NCI-H226 (cell line): ENCODE results near the gene STEAP3.

Source experiments
- DNase-seq: peaks from one replicate; pipeline ENCODE4 v3.0.0-alpha.2; 2015

Gene STEAP3, protein sequence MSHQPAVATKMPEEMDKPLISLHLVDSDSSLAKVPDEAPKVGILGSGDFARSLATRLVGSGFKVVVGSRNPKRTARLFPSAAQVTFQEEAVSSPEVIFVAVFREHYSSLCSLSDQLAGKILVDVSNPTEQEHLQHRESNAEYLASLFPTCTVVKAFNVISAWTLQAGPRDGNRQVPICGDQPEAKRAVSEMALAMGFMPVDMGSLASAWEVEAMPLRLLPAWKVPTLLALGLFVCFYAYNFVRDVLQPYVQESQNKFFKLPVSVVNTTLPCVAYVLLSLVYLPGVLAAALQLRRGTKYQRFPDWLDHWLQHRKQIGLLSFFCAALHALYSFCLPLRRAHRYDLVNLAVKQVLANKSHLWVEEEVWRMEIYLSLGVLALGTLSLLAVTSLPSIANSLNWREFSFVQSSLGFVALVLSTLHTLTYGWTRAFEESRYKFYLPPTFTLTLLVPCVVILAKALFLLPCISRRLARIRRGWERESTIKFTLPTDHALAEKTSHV

DNA sequence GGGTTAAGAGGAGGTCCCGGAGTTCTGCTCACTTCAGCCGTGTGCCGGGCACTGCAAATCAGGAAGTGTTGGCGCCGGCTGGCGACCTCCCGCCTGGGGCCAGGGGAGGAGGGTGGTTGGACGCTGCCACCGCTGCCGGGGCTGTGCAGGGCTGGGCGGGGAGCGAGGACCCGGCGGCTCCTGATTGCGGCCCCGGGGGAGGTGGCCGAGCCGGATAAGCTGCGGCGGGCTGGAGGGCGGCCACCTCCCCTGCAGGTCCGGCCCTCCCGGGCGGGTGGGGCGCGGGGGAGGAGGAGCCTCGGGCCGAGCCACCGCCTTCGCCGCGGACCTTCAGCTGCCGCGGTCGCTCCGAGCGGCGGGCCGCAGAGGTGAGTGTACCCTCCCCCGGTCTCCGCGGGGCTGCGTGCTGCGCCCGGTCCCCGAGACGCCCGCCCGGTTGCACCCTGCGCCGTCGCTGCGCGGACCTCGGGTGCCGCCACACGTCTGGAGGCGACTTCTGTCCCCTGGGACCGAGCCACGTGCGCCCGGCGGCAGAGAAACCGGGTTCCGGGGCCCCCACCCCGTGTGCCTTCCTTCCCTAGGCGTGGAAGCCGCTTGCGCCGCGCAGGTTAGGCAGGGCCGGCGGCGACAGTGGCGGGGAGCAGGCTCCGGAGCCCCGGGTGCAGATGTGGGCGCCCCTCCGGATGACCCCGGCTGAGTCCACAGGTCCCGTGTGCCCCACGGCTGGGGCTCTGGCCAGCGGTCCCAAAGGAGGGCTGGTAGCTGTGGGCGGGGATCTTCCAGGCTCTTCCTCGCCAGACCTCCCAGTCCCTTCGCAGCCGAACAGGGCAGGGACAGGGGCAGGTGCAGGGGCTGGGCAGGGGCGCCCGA, at the start of gene STEAP3:
STEAP3 (plus strand) TSS at position 314 of the 870 bp plus-strand sequence. CDS start 7,179 bp downstream, outside the sequence.
- peak; percentile 64 for DNase-seq

DNA sequence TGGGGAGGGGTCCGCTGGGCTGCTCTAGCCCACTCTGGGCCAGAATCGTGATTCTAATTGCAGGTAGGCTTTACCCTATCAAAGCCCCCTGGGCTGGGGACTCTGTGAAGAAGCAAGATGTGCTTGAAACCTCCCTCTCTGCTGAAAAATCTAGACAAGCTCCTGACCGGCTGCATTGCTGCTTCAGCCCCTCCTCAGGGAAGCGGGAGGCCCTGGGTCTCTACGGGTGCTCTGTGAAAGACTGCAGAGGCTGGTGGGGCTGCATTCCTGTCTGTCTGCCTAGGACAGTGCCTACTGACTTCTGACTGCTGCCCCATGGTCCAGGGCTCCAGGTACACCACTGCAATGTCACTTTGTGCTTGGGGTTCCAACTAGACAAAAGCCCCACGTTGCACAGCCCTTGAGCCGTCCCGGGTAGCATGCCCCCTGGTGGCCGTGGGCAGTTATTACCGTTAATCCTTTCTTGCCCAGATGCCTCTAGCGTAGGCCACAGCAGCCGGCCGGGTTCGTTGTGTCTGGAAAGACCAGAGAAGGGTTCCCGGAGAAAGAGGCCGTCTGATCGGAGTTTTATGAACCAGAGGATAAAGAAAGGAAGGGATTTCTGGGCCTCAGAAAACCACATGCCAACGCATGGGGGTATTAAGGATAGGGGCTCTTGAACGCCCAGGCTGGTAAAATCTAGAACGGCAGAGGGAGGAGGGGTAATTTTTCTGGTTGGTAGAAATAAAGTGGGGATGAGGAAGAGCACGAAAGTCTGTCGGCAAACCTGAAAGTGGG, 49.2 kb upstream of the STEAP3 start:
- DNase-seq = no peak

DNA sequence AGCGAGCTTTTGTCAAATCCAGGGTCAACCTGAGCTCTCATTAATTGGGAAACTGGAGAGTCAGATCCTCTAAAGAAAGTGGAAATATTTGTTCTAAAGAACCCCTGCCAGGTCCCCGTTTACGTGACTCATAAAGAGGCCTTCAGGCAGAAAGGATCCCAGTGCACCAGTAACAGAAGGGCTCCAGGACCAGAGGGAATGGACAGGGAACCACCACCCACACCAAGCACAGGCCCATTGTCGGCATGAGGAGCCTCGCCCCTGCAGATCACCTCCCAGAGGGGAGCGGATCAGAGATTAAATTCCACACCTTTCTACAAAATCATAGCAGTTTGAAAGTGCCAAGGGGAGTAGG, 48.7 kb upstream of the STEAP3 start:
- no peak for DNase-seq

DNA sequence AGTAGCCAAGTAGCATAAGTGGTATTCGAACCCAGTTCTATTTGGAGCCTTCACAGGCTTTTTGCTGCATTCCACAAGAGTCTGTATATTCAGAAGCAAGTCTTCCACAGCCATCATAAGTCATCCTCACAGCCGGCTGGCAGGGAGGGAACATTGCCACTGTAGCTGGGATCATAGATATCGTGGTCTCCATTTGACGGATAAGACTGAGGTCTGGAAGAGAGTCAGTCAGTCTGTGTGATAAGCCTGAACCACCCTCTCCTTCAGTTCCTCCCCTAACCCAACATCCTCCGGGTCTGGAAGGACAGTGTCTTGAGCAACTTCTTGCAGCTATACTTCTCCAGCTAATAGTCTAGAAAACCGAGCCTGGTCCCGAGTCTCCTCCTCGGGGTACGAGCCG, 48.1 kb upstream of the STEAP3 start:
- DNase-seq = no peak

DNA sequence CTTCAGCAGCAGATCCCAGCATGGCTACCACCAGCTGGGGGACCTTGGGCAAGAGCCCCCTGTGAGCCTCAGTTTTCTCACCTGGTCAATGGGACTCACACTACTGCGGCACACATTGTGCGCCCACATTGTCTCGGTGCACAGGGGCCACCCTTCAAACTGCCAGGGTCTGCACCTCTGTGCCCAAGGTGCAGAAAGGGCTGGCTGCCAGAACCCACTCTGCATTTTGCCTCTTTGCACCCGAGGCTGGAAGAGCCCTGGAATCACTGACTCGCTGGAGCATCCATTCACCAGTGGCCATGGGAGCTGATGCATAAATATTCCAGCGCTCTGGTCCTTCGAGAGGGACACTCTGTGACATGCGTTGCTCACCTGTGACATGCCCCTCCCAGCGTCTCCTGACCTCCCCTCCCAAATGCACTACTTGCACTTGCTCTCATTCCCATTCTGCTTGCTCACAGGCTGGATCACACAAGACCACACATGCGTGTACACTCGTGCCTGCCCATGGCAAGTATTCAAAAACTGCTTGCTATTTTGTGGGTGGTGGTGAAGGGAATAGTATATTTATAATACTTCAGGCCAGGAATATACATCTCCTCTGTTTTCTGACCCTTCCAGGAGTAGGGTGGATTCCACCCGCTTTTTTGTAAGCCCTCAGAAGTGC, 46.3 kb upstream of the STEAP3 start:
- DNase-seq = no peak

DNA sequence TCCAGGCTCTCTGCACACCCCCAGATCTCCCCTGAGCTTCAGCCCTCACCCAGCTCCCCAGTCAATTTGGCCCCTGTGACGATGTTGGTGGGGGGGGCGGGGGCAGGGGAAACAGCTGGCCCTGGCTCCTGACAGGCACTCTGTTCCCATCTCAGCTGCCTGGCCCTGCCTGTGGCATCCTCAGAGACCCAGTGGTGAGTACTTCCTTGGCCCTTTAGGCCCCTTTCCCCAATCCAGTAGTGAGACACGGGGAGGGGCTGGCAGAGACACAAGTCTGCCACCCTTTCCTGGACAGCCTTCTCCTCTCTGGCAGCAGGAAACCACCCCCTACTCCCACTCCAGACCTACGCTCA, 45.8 kb upstream of the STEAP3 start:
- DNase-seq = no peak

DNA sequence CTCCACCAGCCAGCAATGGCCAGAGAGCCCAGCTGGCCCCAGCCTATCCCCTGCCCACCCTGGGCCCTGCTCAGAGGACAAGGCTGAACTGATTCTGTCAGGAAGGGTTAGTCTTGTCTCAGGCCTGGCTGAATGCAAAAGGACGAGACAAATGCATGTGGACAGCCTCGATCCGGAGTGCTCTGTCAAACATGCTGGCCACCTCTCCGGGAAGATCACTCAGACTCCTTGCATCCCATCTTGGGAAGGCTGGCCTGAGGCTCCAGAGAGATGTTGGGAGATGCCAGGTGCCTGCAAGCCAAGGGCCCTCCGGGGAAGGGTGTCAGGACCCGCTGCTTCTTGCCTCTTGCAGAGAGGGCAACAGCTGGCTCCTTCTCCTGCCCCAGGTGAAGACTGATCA, 44.9 kb upstream of the STEAP3 start:
- no peak for DNase-seq

DNA sequence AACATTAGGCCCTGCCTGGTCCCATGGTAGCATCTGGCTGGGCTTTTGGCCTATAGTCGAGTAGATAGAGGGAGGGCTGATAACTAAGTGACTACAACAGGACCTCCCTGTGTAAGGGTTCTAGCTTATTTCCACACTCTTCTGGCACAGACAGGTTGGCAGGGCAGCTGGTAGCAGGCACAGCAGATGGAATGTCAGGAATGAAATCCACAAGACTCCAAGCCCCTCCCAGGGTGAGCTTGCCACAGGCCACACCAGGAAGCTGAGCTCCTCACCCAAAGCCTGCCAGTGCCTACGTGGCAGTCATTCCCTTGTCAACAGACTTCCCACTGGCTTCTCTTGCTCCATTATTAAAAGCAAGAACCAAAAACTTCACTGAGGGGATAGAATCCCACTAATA, 44.4 kb upstream of the STEAP3 start:
- DNase-seq = peak; percentile 69

DNA sequence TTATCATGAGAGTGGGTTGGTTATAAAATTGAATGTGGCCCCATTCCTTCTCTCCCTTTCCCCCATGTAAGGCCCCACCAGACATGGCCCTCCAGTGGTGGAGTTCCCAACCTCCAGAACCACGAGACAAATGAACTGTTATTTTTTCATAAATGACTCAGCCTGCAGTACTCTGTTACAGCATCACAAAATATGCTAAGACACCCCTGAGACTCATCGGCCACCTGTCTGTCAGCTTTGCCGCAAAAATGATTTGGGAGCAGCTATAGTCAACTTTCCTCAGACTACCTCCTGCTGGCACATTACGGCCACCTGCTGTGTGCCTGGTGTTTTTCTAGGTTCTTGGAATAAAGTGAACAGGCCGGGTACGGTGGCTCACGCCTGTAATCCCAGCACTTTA, 43.6 kb upstream of the STEAP3 start:
- no peak for DNase-seq

DNA sequence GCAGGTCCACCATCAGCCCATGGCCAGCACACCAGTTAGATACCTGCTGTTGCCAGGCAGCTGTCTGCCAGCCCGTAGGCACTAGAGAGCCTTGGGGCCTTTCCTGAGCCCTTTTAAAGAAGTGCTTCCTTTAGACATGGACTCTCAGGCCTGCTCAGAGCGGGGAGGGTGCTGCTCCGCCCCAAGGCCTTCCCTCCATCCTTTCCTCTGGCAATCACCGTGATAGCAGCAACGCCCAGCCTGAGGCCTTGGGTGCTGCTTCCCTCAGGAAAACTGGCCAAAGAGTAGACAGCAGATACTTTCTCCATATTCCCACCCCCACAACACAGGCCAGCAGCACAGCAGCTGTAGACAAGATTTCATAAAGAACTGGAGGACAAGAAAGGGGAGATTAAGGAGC, 42.7 kb upstream of the STEAP3 start:
- no peak for DNase-seq

DNA sequence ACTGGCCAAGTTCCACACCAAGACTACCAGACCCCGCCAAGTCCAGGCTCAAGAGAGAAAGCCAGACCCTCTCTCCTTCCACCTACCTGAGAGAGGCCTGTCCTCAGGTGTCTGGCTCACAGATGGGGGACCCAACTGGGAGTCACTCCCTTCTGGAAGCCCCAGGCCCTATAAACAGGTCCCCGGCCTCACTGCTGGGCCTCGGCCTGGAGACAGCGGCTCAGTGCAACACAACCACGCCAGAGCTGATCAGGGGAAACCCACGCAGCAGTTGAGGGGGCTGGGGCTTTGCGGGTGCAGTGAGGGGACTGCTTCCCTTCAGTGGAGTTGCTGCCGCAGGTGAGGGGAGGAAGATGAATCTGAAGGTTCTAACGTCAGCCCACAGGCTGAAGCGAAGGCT, 42.2 kb upstream of the STEAP3 start:
- no peak for DNase-seq

DNA sequence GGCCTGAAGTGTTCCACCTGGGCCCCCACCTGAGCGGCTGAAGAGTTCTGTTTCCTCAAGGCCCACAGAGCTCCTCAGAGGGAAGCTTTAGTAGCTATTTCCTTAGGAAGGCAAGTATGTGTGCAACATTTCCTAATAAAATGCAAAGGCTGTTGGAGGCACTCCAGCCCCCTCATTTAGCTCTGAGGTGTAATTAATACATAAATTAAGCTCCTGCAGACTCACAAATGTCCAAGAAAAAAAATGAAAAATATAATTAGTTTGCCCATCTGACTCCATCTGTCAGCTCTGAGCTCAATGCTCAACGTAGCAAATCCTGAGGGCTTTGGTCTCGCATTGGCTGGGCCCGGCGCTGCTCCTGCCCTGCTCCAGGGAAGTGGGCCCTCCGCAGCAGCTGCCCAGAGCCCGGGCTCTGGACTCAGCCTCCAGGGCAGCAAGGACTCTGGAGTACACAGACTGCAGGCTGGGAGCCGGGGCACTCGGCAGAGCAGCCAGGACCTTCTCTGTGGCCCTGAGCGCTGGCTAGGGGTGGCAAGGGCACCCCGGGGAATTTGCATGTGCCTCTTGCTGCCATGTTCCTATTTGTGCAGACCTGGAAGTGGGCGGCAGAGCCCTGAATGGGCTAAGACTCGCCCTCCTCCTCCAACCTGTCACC, 41.7 kb upstream of the STEAP3 start:
- no peak for DNase-seq

DNA sequence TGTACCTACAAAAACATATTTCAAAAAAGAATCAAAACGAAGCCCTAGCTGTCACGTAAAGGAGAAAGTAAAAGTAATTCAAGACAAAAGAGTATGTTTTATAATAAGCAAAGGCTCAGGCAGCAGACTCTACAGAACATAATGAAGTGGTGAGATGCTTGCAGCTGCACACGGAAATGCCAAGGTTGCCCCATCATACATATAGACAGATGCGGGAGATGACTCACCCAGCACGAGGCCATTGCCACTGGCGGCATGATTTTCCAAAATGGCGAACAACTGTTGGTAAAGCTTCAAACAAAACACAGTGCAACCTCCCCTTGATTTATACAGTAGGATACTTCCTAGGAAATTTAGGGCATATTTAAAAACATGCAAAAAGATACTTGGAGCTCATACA, 39.1 kb upstream of the STEAP3 start:
- DNase-seq = no peak

DNA sequence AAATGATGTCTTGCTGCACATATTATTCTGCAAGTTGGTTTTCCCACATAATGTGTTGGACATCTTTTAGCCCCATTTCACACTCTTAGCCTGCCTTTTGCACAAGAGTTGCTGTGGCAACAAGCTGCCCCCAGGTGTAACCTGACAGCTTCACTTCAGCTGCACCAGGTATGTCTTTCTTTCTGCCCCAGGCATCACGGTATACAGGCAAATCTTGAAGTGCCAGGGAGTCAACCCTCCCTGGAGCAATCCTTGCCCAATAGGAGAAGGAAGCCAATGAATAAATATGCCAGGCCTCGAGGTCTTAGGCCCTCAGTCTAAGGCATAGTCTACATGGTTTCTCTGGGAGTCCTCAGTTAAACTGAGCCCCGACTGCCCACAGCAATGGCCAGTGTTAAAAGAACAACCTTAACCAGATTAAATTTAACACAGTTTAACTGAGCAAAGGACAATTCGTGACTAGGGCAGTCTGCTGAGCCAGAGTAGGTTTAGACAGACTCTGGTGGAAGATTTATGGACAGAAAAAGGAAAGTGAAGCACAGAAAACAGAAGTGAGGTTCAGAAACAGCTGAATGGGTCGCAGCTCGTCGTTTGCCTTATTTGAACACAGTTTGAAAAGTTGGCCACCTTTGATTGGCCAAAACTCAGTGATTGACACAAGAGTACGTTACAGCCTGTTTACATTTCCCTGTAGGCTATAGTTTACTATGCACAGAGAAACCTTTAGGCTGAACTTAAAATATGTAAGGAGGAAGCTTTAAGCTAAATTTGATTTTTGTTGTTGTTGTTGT, 33.1 kb upstream of the STEAP3 start:
- no peak for DNase-seq

DNA sequence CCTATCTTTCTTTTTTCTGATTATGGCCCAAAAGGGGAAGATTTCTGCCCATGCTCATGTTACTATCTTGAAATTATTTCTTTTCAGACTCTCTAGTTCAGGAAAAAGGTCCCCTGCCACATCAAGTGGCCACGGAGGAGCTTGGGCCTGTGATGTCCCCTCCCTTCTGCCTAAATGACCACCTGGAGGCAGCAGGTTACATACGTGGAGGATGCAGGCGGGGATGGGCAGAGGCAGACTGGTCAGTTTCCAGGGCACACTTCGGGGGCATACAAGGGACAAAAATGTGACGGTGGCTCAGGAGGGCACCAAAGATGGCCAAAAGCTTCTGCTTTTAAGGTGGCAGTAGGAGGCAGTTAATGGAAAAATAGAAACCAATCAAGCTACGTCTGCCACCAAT, 30.7 kb upstream of the STEAP3 start:
- no peak for DNase-seq

DNA sequence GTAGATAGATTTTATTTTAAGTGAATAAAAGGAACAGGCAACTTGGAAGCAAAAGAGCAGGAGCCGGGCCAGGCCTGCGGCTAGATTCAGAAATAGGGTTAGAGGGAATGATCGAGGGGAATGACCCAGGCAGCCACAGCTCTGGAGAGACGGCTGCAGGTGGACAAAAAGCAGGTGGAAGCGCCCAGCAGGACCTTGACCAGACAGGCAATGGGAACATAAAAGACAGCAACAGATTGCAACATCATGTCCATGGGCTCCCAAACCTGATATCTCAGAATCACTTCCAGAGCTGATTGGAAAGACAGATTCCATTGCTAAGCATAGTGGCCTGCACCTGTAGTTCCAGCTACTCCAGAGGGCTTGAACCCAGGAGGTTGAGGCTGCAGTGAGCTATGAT, 28.6 kb upstream of the STEAP3 start:
- DNase-seq = no peak

DNA sequence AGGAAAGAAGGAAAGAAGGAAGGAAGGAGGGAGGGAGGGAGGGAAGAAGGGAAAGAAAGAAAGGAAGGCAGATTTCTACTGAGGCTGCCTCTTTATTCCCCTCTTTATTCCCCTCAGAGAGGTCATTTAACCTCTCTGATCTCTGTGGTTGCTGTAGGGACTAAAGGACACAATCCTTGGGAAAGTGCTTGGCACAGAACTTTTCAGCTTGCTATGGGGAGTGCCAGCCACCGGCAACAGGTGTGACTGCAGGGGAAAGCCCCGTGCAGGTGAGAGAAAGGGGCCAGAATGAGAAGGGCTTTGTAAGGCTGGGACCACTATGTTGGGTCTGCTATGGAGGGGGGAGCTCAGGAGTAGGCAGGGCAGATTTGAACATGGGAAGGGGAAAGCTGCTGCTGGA, 27.7 kb upstream of the STEAP3 start:
- DNase-seq = no peak

DNA sequence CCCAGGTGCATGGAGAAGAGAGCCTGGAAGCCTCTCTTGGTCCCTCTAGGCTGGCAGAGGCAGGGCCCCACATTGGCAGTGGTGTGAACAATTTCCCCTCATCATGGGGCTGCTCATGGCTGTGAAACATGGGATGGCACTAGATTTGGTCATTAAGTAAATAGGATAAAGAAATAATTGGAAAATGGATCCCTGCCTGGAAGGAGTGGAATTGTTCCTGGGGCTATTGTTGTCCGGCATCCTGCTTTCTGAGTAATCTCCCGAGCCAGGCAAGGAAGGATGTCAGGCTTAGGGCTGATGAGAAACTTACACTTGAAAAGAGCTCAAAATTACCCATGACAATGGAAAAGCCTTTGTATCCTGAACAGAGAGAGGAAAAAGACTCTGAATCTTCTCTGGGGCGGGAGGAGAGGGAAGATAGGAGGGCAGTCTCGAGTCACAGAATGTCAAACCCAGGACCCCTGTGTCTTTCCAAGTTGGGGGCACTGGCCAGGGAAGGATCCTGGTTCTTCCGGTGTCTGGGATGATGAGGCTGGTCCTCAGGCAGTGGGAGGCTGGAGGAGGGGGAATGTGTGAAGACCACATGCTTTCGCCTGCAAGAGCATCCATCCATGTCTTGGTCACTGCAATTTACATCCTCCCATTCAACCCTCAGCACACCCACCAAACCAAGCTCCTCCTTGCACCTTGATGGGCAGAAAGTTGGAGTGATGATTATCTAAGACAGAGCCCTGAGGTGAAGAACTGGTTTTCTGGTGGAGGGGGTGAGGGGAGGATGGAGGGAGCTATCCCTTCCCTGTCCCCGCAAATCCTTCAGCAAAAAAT, 27.1 kb upstream of the STEAP3 start:
- DNase-seq = no peak

DNA sequence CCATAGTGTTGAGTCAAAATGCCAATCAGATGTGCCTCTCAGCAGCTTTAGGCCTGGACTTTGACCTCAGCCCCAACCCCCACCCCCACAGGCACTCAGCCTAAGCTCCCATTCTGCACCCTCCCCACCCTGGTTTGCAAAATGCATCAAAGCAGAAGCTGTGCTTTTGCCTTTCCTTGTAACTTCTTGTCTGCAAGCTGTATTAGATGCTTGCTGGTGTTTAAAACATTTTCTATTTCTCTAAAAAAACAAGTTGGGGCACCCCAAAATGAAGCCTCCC, 26.6 kb upstream of the STEAP3 start:
- DNase-seq = no peak

DNA sequence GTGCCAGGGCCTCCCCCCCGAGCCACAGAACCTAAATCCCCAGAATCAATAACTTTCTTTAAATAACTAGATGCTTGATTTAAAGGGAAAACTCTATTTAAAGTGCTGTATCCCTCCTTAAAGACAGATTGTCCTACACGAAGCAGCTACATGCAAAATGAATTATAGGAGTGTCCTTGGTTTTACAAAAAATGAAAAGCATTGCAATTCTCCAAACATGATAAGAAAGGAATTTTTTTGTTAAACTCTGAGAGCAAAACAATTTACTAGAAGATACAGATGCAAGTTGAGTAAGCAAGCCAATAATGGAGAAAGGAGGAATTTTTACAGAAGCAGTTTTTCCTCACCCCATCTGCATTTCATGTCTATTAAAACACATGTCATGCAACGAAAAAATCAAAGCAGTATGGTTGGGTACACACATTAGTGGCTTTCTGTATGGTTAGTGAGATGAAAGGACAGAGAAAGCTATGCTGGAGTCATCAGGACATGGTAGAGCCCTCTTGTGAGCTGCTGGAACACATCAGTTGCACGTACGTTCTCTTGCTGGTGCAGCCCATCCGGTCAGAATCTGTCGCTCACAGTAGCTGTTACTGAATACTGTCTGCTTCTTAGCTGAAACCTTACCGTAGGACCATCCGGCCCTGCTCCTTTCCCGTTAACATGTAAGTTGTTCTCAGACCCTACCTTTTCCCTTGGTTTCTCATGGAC, 25.9 kb upstream of the STEAP3 start:
- no peak for DNase-seq
